WTC11 (cell line): ENCODE results near the gene NAALADL1. TPM values are rescaled to one million over a fixed set of nuclear protein-coding genes. Genes with fewer than 3 reads are reported as not detected.

ENCODE experiments used
- ATAC-seq: fragments of 200-7000 bp; cut with Tn5 transposase; 2 replicates; pipeline ENCODE4 v1.10.0; 2021; ENCODE audit warnings: mild to moderate bottlenecking, moderate library complexity
- CTCF ChIA-PET: fragments of 300-600 bp; sonication (Branson Sonifier 250); formaldehyde crosslinking; loops from one replicate; lab custom pipeline; 2021; ENCODE audit warnings: antibody characterized with exemption; lab: Charles Lee
- POLR2A ChIA-PET: fragments of 350-600 bp; sonication (Branson Sonifier 250); formaldehyde crosslinking; loops from one replicate; lab custom pipeline; 2021; ENCODE audit warnings: antibody characterized with exemption; lab: Charles Lee
- DNase-seq: peaks from one replicate; pipeline ENCODE4 v3.0.0; 2021; ENCODE audit warnings: low spot score
- H3K27ac Mint-ChIP-seq: 2 replicates; pipeline ENCODE4 v1.8.0; 2021; ENCODE audit warnings: mixed read lengths
- H3K27me3 Mint-ChIP-seq: 2 replicates; pipeline ENCODE4 v1.8.0; 2021; ENCODE audit warnings: low read depth, mild to moderate bottlenecking, moderate library complexity, mixed read lengths
- H3K36me3 Mint-ChIP-seq: 2 replicates; pipeline ENCODE4 v1.8.0; 2021; ENCODE audit warnings: mixed read lengths
- H3K4me1 Mint-ChIP-seq: 2 replicates; pipeline ENCODE4 v1.8.0; 2022; ENCODE audit warnings: mixed read lengths
- H3K4me3 Mint-ChIP-seq: 2 replicates; pipeline ENCODE4 v1.8.0; 2021; ENCODE audit warnings: mild to moderate bottlenecking, moderate library complexity, mixed read lengths
- H3K9me3 Mint-ChIP-seq: 2 replicates; pipeline ENCODE4 v1.8.0; 2021; ENCODE audit warnings: mixed read lengths
- ARID4B ChIP-seq: sonication (generic); formaldehyde crosslinking; IDR thresholded peaks from 2 replicates; pipeline ENCODE4 v1.8.0; 2023; ENCODE audit warnings: missing genetic modification reagents, mild to moderate bottlenecking, borderline replicate concordance
- ATF1 ChIP-seq: sonication (generic); formaldehyde crosslinking; IDR thresholded peaks from 2 replicates; pipeline ENCODE4 v1.8.1; 2023; ENCODE audit warnings: mild to moderate bottlenecking, moderate library complexity, missing genetic modification reagents
- CREM ChIP-seq: sonication (generic); formaldehyde crosslinking; IDR thresholded peaks from 2 replicates; pipeline ENCODE4 v1.8.1; 2022; ENCODE audit warnings: mild to moderate bottlenecking, missing genetic modification reagents, moderate library complexity
- CTCF ChIP-seq: fragments of 200-600 bp; IDR thresholded peaks from 2 replicates; pipeline ENCODE4 v1.8.0; 2022; ENCODE audit warnings: antibody characterized with exemption
- E2F5 ChIP-seq: sonication (generic); formaldehyde crosslinking; IDR thresholded peaks from 2 replicates; pipeline ENCODE4 v1.8.1; 2022; ENCODE audit warnings: mild to moderate bottlenecking, moderate library complexity, missing genetic modification reagents
- ERG ChIP-seq: fragments of 250-450 bp; sonication (Bioruptor Pico); IDR thresholded peaks from 2 replicates; pipeline ENCODE4 v1.8.0; 2021; ENCODE audit warnings: mild to moderate bottlenecking
- ETV6 ChIP-seq: sonication (generic); formaldehyde crosslinking; IDR thresholded peaks from 2 replicates; pipeline ENCODE4 v1.8.1; 2022; ENCODE audit warnings: mild to moderate bottlenecking, missing genetic modification reagents
- FOXK1 ChIP-seq: sonication (generic); formaldehyde crosslinking; IDR thresholded peaks from 2 replicates; pipeline ENCODE4 v1.8.0; 2022; ENCODE audit warnings: mild to moderate bottlenecking, moderate library complexity, missing genetic modification reagents
- GTF2I ChIP-seq: fragments of 250-450 bp; sonication (Bioruptor Pico); conservative IDR thresholded peaks from 2 replicates; pipeline ENCODE4 v1.4.0; 2021; ENCODE audit warnings: mild to moderate bottlenecking
- HMGA2 ChIP-seq: fragments of 250-450 bp; sonication (Bioruptor Pico); IDR thresholded peaks from 2 replicates; pipeline ENCODE4 v1.4.0; 2021; ENCODE audit warnings: mild to moderate bottlenecking, moderate library complexity
- MAX ChIP-seq: sonication (generic); formaldehyde crosslinking; IDR thresholded peaks from 2 replicates; pipeline ENCODE4 v1.8.0; 2022; ENCODE audit warnings: mild to moderate bottlenecking, missing genetic modification reagents
- RORB ChIP-seq: fragments of 250-450 bp; sonication (Bioruptor Pico); IDR thresholded peaks from 2 replicates; pipeline ENCODE4 v1.9.0; 2021; ENCODE audit warnings: mild to moderate bottlenecking
- SP1 ChIP-seq: sonication (generic); formaldehyde crosslinking; conservative IDR thresholded peaks from 2 replicates; pipeline ENCODE4 v1.8.1; 2022; ENCODE audit warnings: missing genetic modification reagents
- ZBTB21 ChIP-seq: sonication (generic); formaldehyde crosslinking; IDR thresholded peaks from 2 replicates; pipeline ENCODE4 v1.8.1; 2023; ENCODE audit warnings: mild to moderate bottlenecking, missing genetic modification reagents, borderline replicate concordance
- ZMAT4 ChIP-seq: fragments of 250-450 bp; sonication (Bioruptor Pico); IDR thresholded peaks from 2 replicates; pipeline ENCODE4 v1.9.0; 2021; ENCODE audit warnings: mild to moderate bottlenecking
- ZNF232 ChIP-seq: sonication (generic); formaldehyde crosslinking; IDR thresholded peaks from 2 replicates; pipeline ENCODE4 v1.8.0; 2022; ENCODE audit warnings: mild to moderate bottlenecking, missing genetic modification reagents
- ZNF317 ChIP-seq: sonication (generic); formaldehyde crosslinking; IDR thresholded peaks from 2 replicates; pipeline ENCODE4 v1.8.1; 2023; ENCODE audit warnings: low read depth, mild to moderate bottlenecking, moderate library complexity, missing genetic modification reagents, borderline replicate concordance
- ZNF512 ChIP-seq: sonication (generic); formaldehyde crosslinking; IDR thresholded peaks from 2 replicates; pipeline ENCODE4 v1.8.1; 2022; ENCODE audit warnings: missing genetic modification reagents, borderline replicate concordance
- ZNF532 ChIP-seq: fragments of 250-450 bp; sonication (Bioruptor Pico); IDR thresholded peaks from 2 replicates; pipeline ENCODE4 v1.9.0; 2021; ENCODE audit warnings: mild to moderate bottlenecking, borderline replicate concordance
- total RNA-seq: library from RNA; stranded (reverse); gene quantifications from 3 replicates; pipeline ENCODE4 v1.2.3, GENCODE V29; 2021

NAALADL1 gene
- total RNA-seq, 1 experiment from 2014 or later: 4.5 TPM

- TF ChIP-seq ZNF512 (CRISPR knock-in tag): no peak
- no peak for TF ChIP-seq FOXK1 (CRISPR knock-in tag)
- no peak for TF ChIP-seq CREM (CRISPR knock-in tag)
Measured at GRCh38 chr11:65100674-65101350, 42.5 kb upstream of the NAALADL1 start (continued).

GRCh38 chr11:65096926-65097325 lies 38.6 kb upstream of the NAALADL1 start:
- ChIA-PET POLR2A (interaction anchor here (0.6 to 1.6 kb wide), 6 partner anchors 14 to 913 kb away, joined by 3 to 9 read pairs (median 4); partner anchors contain the start of genes BATF2, FAU, MRPL49 and TM7SF2), CTCF (interaction anchor here (0.6 to 9.9 kb wide), 6 partner anchors 15 to 372 kb away, joined by 3 to 104 read pairs (median 4); partner anchors contain the start of genes ARL2, TM7SF2 and ZNHIT2)
- Mint-ChIP-seq H3K4me1 (peaks cover 6% of the 10 kb centered on the region), H3K9me3 (no peaks in the 10 kb centered on the region), H3K4me3 (peak overlapping the region; percentile 90), H3K27me3 (no peaks in the 10 kb centered on the region), H3K36me3 (peaks cover 8% of the 10 kb centered on the region), H3K27ac (no peak overlapping the region)
- DNase-seq: no peak
- no peak for ATAC-seq
- TF ChIP-seq ZNF232 (CRISPR knock-in tag): no peak
- no peak for TF ChIP-seq E2F5 (CRISPR knock-in tag)
- no peak for TF ChIP-seq RORB
- no peak for TF ChIP-seq ZMAT4 (CRISPR knock-in tag)
- TF ChIP-seq ZBTB21 (CRISPR knock-in tag): no peak
- TF ChIP-seq SP1 (CRISPR knock-in tag): no peak
- no peak for TF ChIP-seq GTF2I (CRISPR knock-in tag)
- no peak for TF ChIP-seq HMGA2 (CRISPR knock-in tag)
- no peak for TF ChIP-seq ERG (CRISPR knock-in tag)
- no peak for TF ChIP-seq ZNF532
- no peak for TF ChIP-seq ARID4B (CRISPR knock-in tag)
- no peak for TF ChIP-seq MAX (CRISPR knock-in tag)
- no peak for TF ChIP-seq ETV6 (CRISPR knock-in tag)
- no peak for TF ChIP-seq CTCF
- no peak for TF ChIP-seq ZNF317 (CRISPR knock-in tag)
- TF ChIP-seq ATF1 (CRISPR knock-in tag): no peak
